ENCODE results near the gene PITX3.
"Not testable (repeated sequence)": the region's sequence is repeated elsewhere in the genome, so short reads cannot be mapped to it uniquely, and the experiment has no call there.

PITX3 gene

DNA sequence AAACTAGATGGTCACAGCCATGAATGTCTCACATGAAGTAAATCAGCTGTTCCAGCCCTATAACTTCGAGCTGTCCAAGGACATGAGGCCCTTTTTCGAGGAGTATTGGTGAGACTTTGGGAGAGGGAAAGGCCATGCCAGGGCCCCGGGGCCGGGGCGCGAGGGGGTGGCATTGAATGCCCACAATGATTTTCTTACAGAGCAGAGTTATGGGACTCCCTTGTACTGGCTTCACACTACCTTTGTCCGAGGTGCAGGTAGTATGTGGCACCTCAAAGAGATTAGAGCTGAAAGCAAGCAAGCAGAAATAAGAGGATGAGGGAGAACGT lies 14.8 kb downstream of the PITX3 start:
- TF ChIP-seq, protein P1, sequence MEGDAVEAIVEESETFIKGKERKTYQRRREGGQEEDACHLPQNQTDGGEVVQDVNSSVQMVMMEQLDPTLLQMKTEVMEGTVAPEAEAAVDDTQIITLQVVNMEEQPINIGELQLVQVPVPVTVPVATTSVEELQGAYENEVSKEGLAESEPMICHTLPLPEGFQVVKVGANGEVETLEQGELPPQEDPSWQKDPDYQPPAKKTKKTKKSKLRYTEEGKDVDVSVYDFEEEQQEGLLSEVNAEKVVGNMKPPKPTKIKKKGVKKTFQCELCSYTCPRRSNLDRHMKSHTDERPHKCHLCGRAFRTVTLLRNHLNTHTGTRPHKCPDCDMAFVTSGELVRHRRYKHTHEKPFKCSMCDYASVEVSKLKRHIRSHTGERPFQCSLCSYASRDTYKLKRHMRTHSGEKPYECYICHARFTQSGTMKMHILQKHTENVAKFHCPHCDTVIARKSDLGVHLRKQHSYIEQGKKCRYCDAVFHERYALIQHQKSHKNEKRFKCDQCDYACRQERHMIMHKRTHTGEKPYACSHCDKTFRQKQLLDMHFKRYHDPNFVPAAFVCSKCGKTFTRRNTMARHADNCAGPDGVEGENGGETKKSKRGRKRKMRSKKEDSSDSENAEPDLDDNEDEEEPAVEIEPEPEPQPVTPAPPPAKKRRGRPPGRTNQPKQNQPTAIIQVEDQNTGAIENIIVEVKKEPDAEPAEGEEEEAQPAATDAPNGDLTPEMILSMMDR (IDR thresholded peaks at IDR 0.05; ENCODE audit: control insufficient read depth, insufficient read depth, low read depth, low read length, missing control alignments): no peak
- H3K4me3 ChIP-seq (ENCODE audit: control insufficient read depth, low read depth, low read length): peak overlapping the region; percentile 6
- no peak for DNase-seq (ENCODE audit: low read depth)

DNA sequence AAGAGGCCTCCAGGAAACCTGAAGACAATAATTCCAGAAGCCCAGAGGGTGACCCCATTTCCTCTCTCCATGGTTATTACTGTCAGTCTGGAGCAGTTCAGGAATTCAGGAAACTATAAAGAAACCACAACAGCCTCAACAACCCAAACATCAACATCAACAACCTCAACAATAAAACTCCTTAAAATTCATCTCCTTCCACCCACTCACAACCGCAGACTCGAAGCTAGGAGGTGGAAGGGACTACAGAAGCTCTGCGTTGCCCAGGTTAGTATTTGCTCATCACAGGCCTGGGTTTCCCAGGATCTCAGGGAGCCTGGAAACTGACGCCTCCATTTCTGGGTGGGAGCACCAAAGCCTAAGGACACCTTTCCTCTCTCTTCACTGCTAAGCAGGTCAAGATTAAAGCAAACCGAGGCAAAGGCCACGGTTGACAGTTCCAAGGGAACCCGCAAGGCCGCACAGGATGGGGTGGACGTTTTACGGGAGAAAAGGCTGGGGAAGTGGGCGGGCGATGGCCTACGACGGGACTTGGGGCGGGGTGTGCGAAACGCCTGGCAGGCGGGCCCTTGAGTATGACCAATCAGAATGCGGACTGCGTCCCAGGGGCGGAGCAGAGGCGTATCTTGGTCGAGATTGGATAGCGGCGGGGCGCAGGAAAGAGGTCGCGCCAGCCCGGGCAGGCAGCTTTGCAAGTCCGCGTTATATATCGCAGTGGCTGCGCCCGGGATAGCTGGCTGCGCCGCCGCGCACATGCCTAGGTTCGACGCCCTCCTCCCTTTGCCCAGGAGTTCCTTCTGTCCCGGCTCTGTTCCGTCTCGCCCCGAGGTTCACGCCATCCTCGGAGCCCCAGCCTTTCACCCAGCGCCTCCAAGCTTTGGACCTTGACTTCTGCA lies 15.4 kb downstream of the PITX3 start, which contains the start of gene ELOVL3:
TSS of gene ELOVL3 (plus strand) at position 654 of the 896 bp plus-strand sequence. CDS start 250 bp downstream, outside the sequence.
- TF ChIP-seq, protein P1 (IDR thresholded peaks at IDR 0.05; ENCODE audit: control insufficient read depth, insufficient read depth, low read depth, low read length, missing control alignments): no peak
- DNase-seq (ENCODE audit: low read depth): peak; percentile 71
- H3K4me3 ChIP-seq (ENCODE audit: control insufficient read depth, low read depth, low read length): peak within 1 kb of the TSS; percentile 6

GRCh38 chr10:102222797-102223196 lies 18.5 kb downstream of the PITX3 start:
- DNase-seq (ENCODE audit: low read depth): no peak
- H3K4me3 ChIP-seq (ENCODE audit: control insufficient read depth, low read depth, low read length): no peak overlapping the region
- TF ChIP-seq, protein P1 (IDR thresholded peaks at IDR 0.05; ENCODE audit: control insufficient read depth, insufficient read depth, low read depth, low read length, missing control alignments): no peak

DNA sequence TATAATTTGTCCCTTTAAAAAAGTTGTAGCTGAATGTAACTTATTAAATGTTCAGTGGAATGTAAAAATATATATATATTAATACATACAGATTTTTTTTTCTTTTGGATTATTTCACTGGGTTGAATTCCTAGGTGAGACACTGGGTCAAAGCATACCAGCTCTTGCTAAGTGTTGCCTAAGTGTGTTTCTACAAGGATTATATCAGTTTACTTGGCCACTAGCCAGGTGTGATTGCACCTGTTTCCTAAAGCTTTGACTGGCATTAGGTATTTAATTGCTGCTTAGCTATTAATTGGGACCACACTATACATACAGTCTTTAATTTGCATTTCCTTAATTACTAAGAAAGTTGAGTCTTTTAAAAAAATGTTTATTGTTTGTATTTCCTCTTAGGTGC lies 20.7 kb downstream of the PITX3 start:
- DNase-seq (ENCODE audit: low read depth): no peak
- TF ChIP-seq, protein P1 (IDR thresholded peaks at IDR 0.05; ENCODE audit: control insufficient read depth, insufficient read depth, low read depth, low read length, missing control alignments): no peak
- H3K4me3 ChIP-seq (ENCODE audit: control insufficient read depth, low read depth, low read length): no peak overlapping the region

DNA sequence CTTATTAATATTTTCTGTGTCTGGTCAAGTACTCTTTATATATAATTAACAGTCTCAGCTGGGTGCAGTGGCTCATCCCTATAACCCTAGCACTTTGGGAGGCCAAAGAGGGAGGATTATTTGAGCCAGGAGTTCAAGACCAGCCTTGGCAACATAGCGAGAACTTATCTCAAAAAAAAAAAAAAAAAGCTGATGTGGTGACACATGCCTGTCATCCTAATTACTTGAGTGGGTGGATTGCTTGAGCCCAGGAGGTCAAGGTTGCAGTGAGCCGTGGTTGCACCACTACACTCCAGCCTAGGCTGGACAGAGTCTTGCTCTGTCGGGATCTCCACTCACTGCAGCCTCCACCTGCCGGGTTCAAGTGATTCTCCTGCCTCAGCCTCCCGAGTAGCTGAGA lies 21.9 kb downstream of the PITX3 start:
- TF ChIP-seq, protein P1 (IDR thresholded peaks at IDR 0.05; ENCODE audit: control insufficient read depth, insufficient read depth, low read depth, low read length, missing control alignments): no peak
- DNase-seq (ENCODE audit: low read depth): no peak
- H3K4me3 ChIP-seq (ENCODE audit: control insufficient read depth, low read depth, low read length): no peak overlapping the region

- not testable (repeated sequence) for DNase-seq (ENCODE audit: low read depth); H3K4me3 ChIP-seq (ENCODE audit: control insufficient read depth, low read depth, low read length)
These were observed 27.7 kb downstream of the PITX3 start for GRCh38 chr10:102213599-102213998.

DNA sequence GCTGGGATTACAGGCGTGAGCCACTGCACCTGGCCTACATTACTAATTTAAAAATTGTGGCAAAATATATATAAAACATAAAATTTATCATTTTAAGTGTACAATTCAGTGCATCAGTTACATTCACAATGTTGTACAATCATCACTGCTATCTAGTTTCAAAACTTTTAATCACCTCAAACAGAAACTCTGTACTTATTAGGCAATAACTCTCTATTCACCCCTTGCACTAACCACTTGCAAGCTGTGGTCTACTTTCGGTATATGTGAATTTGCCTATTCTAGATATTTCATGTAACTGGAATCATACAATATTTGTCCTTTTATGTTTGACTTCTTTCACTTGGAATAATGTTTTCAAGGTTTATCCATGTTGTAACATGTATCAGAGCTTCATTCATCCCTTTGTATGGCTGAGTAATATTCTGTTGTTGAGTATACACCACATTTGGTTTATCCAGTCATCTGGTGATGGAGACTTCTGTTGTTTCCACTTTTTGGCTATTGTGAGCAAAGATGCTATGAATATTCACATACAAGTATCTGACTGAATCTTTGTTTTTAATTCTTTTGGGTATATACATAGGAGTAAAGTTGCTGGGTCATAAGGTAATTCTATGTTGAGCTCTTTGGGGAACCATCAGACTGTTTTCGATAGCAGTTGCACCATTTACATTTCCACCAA lies 29.6 kb downstream of the PITX3 start:
- TF ChIP-seq, protein P1 (IDR thresholded peaks at IDR 0.05; ENCODE audit: control insufficient read depth, insufficient read depth, low read depth, low read length, missing control alignments): no peak
- no peak overlapping the region for H3K4me3 ChIP-seq (ENCODE audit: control insufficient read depth, low read depth, low read length)
- no peak for DNase-seq (ENCODE audit: low read depth)
